ENCODE data around the gene ZNF597.
"Not testable (repeated sequence)": the region's sequence is repeated elsewhere in the genome, so short reads cannot be mapped to it uniquely, and the experiment has no call there.

The ZNF597 gene

DNA sequence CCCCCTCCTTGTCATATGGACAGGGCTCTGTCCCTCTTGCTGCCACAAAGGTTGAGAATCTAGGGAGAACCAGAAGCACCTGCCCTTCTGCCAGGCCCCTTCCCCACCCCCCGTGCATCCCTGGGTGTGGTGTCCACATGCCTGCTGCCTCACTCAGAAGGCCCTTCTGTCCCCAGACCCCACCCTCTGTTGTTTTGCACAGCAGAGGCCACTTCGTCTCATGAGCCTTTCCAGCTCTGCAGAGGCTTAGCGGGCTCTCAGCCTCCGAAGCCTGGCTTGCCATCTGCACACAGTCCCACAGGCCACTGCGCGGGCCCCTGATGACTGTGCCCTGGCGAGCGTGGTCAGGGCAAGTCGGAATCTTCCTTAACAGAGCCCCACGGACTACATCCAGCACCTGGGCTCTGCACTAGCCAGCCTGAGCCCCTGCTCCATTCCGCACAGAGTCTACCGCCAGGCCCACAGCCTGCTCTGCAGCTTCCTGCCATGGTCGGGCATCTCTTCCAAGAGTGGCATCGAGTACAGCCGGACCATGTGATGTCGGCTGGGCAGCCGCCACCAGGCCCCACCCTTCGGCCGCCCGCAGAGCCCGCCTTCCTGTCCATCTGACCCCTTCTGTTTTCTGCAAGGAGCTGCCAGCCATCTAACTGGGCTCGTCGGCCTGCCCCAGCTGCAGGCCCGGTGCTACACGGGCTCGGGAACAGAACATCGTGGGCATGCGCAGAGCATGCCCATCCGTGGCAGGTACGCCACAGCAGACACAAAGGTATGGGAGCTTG, 41.2 kb upstream of the ZNF597 start:
- peaks cover 63% of the 10 kb centered on the region for H3K36me3 ChIP-seq (ENCODE audit: control insufficient read depth, insufficient read depth, low read length)

DNA sequence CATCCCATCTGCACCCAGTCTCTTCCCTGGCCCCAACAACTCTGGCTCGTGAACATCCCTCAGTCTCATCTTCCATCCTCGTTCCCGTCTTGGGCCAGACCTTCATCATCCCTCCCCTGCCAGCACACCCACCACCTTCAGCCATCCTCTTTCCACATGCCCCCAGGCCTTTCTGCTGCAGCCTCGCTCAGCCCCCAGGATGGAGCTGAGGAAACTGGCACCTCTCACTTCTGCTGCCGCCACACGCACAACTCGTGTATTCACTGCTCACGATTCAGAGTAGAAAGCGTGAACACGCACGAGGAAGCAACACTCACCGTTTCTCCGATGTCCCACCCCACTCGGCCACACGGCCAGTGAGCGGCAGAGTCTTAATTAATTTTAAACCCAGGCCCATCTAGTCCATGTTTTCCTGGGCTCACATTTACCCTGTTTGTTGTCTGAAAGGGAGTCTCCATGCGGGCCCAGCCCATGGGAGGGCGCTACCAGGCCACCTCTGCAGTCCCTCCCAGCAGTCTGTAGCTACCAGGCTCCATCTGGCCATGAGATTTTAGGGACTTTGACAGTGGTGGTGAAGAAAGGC, 39.4 kb upstream of the ZNF597 start:
- Histone ChIP-seq H3K27me3 (ENCODE audit: control insufficient read depth, insufficient read depth, low read length) (no peaks in the 10 kb centered on the region), H3K4me1 (ENCODE audit: control insufficient read depth, insufficient read depth, low read length) (peaks cover 14% of the 10 kb centered on the region), H3K36me3 (ENCODE audit: control insufficient read depth, insufficient read depth, low read length) (peaks cover 67% of the 10 kb centered on the region), H3K27ac (ENCODE audit: low read depth, low read length) (no peak overlapping the region), H3K9me3 (ENCODE audit: control insufficient read depth, insufficient read depth, low read depth, low read length) (no peaks in the 10 kb centered on the region), H3K9ac (ENCODE audit: low read length) (no peak overlapping the region), H3K4me3 (ENCODE audit: low read depth, low read length) (no peak overlapping the region)

More for the DNA sequence above, 41.2 kb upstream of the ZNF597 start:
- Histone ChIP-seq H3K4me3 (ENCODE audit: low read depth, low read length) (no peak overlapping the region), H3K9me3 (ENCODE audit: control insufficient read depth, insufficient read depth, low read depth, low read length) (no peaks in the 10 kb centered on the region), H3K4me1 (ENCODE audit: control insufficient read depth, insufficient read depth, low read length) (peaks cover 14% of the 10 kb centered on the region), H3K27ac (ENCODE audit: low read depth, low read length) (no peak overlapping the region), H3K27me3 (ENCODE audit: control insufficient read depth, insufficient read depth, low read length) (no peaks in the 10 kb centered on the region), H3K9ac (ENCODE audit: low read length) (no peak overlapping the region)

DNA sequence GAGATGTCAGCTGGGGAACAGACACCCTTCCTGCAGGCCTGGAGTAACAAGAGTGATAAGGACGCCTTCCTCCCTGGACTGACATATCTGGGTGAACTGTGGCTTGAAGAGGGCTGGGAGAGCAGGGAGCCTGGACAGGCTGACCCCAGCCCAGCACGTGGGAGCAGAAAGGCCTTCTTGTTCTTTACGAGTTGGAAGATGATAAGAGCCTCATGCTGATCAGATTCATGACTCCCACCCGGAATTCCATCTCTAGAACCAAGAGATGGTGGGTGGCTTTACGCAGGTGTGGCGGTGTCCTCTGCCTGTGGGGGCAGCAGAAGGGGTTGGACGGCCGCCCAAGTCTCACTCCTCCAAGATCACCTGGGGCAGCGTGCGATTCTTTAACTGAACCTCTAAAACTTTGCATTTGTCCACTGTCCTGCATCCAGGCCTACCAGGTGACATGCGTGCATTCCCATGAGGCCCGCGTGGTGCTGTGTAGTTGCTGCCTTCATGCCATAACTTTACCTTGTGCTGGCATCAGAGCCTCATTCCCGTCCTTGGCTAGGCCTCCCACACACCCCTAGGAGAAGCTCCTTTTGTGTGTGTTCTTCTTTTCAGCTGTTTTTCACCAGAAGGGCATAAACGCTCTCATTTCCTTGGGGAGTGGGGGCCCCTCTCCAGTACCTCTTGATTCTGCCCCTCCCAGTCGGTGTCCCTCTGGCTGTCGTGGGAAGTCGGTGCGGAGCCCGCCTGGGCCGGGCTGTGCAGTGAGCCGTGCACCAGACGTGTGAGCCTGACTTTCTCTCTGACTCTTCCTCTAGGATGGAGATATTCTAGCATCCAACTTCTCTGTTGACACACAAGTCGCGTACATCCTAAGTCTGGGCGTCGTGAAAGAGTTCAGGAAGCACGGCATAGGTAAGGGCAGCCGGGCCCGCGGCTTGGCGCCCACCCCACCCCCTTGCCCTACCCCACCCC, 38.7 kb upstream of the ZNF597 start:
- peaks cover 65% of the 10 kb centered on the region for H3K36me3 ChIP-seq (ENCODE audit: control insufficient read depth, insufficient read depth, low read length)

DNA sequence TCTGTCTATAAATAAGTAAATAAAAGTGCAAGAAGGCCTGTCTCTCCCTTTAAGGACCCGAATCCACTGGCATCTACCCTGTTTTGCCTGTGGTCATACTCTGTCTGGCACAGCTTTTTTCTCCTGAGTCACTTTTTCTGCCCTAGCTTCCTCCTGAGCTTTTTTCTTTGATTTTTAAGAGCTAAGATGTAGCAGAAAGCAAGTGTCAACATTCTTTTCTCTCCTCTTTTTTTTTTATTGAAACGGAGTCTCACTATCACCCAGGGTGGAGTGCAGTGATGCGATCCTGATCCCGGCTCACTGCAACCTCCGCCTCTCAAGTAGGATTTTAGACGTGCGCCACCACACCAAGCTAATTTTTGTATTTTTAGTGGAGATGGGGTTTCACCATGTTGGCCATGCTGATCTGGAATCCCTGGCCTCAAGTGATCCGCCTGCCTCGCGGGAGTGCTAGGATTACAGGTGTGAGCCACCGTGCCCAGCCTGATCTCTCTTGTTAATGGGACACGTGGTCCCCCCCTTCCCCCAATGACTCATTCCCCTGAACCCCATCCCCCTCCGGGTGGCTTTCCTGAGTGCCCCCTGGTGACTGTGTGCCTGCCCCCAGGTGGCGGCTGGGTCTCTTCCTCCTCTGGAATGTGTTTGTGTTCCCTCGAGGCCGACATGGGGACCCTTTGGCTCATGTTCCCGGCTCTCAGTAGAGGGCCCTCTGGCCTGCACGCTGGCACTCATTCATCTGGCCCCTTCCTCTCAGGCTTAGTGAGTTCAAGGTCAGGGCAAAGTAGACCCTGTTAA, 37.8 kb upstream of the ZNF597 start:
- H3K27me3 ChIP-seq (ENCODE audit: control insufficient read depth, insufficient read depth, low read length): no peaks in the 10 kb centered on the region
- H3K27ac ChIP-seq (ENCODE audit: low read depth, low read length): peak overlapping the region; percentile 50; the same call in 1 of the 2 replicates
- no peak overlapping the region for H3K4me3 ChIP-seq (ENCODE audit: low read depth, low read length)
- peaks cover 58% of the 10 kb centered on the region for H3K36me3 ChIP-seq (ENCODE audit: control insufficient read depth, insufficient read depth, low read length)
- H3K4me1 ChIP-seq (ENCODE audit: control insufficient read depth, insufficient read depth, low read length): peaks cover 14% of the 10 kb centered on the region
- no peaks in the 10 kb centered on the region for H3K9me3 ChIP-seq (ENCODE audit: control insufficient read depth, insufficient read depth, low read depth, low read length)
- H3K9ac ChIP-seq (ENCODE audit: low read length): peak overlapping the region; percentile 42

More for the DNA sequence above, 38.7 kb upstream of the ZNF597 start:
- H3K4me3 ChIP-seq (ENCODE audit: low read depth, low read length): no peak overlapping the region
- H3K27ac ChIP-seq (ENCODE audit: low read depth, low read length): no peak overlapping the region
- H3K4me1 ChIP-seq (ENCODE audit: control insufficient read depth, insufficient read depth, low read length): peaks cover 14% of the 10 kb centered on the region
- H3K9ac ChIP-seq (ENCODE audit: low read length): peak overlapping the region; percentile 42
- H3K9me3 ChIP-seq (ENCODE audit: control insufficient read depth, insufficient read depth, low read depth, low read length): no peaks in the 10 kb centered on the region
- no peaks in the 10 kb centered on the region for H3K27me3 ChIP-seq (ENCODE audit: control insufficient read depth, insufficient read depth, low read length)

DNA sequence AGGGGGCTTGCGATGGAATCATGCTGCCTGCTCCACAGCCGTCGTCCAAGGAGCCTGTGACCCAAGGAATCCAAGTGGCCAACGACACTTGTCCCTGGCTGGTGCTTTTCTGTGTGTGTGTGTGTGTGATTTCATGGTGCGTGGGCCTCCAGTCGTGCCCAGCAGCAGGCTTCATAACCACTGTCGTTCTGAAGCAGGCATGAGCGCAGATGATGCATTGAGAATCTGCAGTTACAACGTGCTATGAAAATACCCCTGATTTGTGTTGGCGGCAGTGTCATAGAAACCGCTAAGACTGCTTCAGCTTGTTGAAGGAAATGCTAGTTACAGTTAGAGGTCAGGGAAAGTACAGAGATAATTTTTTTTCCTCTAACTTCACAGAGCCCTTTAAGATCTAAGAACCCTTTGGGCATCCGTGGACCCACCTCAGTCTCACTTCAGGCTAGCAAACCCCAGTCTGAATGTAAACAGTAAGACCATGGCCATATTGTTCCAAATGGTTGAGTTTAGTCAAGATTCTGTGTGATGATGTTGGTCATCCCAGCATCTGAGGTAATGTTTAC, 36.4 kb upstream of the ZNF597 start:
- Histone ChIP-seq H3K36me3 (ENCODE audit: control insufficient read depth, insufficient read depth, low read length) (peaks cover 44% of the 10 kb centered on the region), H3K9ac (ENCODE audit: low read length) (no peak overlapping the region), H3K9me3 (ENCODE audit: control insufficient read depth, insufficient read depth, low read depth, low read length) (no peaks in the 10 kb centered on the region), H3K27me3 (ENCODE audit: control insufficient read depth, insufficient read depth, low read length) (no peaks in the 10 kb centered on the region), H3K27ac (ENCODE audit: low read depth, low read length) (no peak overlapping the region), H3K4me3 (ENCODE audit: low read depth, low read length) (no peak overlapping the region), H3K4me1 (ENCODE audit: control insufficient read depth, insufficient read depth, low read length) (peaks cover 14% of the 10 kb centered on the region)

DNA sequence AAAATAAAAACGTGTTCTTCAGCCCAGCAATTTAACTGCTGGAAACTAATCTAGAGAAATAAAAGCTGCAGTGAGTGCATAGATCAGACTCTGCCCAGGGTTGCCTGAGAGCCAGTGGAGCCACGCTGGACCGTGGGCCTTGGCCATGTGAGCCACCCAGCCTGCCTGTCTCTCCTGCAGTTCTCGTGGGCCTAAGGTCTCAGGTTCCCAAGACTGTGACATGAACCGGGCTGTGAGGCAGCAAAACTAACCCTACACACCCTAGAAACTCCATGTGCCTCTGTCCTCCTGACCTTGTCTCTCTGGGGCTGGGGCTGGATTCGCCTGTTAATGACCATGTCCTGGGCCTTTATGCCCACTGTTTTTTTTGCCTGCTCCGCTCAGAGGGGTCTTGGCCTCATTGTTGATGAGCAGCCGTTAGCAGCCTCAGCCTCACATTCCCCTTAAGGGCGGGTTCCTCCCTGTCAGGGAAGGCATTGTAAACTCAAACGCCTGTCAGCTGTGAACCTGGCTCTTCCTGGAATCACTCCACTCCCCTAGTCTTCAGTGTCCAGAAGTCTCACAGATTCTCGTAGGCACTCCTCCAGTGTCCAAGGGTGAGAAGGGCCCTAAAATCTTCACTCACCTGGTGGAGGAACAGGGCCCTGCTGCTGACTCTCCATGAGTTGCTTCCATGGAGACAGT, 35.1 kb upstream of the ZNF597 start:
- peaks cover 14% of the 10 kb centered on the region for H3K4me1 ChIP-seq (ENCODE audit: control insufficient read depth, insufficient read depth, low read length)
- H3K4me3 ChIP-seq (ENCODE audit: low read depth, low read length): no peak overlapping the region
- H3K36me3 ChIP-seq (ENCODE audit: control insufficient read depth, insufficient read depth, low read length): peaks cover 31% of the 10 kb centered on the region

DNA sequence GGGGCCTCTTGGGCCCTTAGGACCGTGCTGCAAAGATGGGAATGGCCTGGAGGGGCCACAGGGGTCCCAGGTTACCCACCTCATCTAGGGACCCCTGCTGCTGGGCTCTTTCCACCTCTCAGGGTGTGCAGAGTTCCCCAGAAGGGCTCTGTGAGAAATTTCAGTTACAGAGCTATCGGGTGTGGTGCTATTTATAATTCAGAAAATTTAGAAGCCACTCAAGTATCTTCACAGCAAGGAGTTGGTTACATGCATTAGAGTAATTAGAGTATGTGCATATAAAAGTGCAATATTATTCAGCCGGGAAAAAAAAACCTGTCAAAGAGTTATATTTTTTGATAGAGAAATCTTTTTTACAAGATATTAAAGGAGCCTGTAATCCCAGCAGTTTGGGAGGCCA, 33.1 kb upstream of the ZNF597 start:
- Histone ChIP-seq H3K27ac (ENCODE audit: low read depth, low read length) (no peak overlapping the region), H3K4me3 (ENCODE audit: low read depth, low read length) (no peak overlapping the region), H3K4me1 (ENCODE audit: control insufficient read depth, insufficient read depth, low read length) (peaks cover 10% of the 10 kb centered on the region), H3K9me3 (ENCODE audit: control insufficient read depth, insufficient read depth, low read depth, low read length) (no peaks in the 10 kb centered on the region), H3K36me3 (ENCODE audit: control insufficient read depth, insufficient read depth, low read length) (peaks cover 18% of the 10 kb centered on the region), H3K27me3 (ENCODE audit: control insufficient read depth, insufficient read depth, low read length) (no peaks in the 10 kb centered on the region), H3K9ac (ENCODE audit: low read length) (no peak overlapping the region)

More for the DNA sequence above, 35.1 kb upstream of the ZNF597 start:
- H3K9me3 ChIP-seq (ENCODE audit: control insufficient read depth, insufficient read depth, low read depth, low read length): no peaks in the 10 kb centered on the region
- H3K9ac ChIP-seq (ENCODE audit: low read length): no peak overlapping the region
- H3K27ac ChIP-seq (ENCODE audit: low read depth, low read length): no peak overlapping the region
- no peaks in the 10 kb centered on the region for H3K27me3 ChIP-seq (ENCODE audit: control insufficient read depth, insufficient read depth, low read length)

DNA sequence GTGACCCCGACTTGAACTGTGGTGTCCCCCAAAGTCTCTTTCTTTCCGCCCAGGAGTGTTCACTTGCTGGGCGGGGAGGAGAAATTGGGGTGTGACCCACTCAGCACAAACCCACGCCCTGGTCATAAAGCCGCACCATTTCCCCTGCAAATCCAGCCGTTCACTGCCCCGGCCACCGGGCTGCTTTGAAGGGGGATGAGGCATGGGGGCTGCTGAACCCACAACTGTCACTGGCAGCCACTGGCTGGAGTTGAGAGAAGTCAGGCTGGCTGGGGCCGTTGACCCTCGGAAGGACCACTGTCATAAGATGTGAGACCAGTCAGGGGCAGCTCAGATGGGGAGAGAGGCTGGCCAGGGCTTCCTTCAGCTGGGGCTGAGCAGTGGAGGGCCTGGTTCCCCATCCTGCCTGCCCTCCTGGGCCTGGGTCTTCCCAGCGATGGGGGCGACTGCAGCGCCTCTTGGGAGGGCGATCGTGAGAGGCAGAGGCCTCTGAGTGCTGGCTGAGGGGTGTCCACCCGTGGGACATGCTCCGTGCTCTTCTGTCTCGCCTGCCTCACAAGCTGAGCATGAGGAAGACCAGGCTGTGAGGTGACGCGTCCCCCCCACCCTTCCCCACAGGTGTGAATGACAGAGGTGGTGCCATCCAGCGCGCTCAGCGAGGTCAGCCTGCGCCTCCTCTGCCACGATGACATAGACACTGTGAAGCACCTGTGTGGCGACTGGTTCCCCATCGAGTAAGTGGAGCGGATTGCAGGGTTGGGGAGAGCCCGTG, 32.5 kb upstream of the ZNF597 start:
- no peaks in the 10 kb centered on the region for H3K9me3 ChIP-seq (ENCODE audit: control insufficient read depth, insufficient read depth, low read depth, low read length)
- no peak overlapping the region for H3K27ac ChIP-seq (ENCODE audit: low read depth, low read length)

DNA sequence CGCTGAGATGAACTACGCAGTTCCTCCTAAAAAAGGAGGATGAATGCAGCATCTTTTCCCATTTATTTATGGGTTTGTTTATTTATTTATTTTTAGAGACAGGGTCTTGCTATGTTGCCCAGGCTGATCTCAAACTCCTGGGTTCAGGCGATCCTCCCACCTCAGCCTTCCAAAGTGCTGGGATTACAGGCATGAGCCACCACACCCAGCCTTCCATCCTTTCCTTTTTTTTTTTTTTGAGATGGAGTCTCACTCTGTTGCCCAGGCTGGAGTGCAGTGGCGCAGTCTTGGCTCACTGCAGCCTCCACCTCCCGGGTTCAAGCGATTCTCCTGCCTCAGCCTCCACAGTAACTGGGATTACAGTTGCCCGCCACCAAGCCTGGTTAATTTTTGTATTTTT, 31.6 kb upstream of the ZNF597 start:
- not testable (repeated sequence) for H3K9ac ChIP-seq (ENCODE audit: low read length); H3K27ac ChIP-seq (ENCODE audit: low read depth, low read length); H3K4me1 ChIP-seq (ENCODE audit: control insufficient read depth, insufficient read depth, low read length); H3K27me3 ChIP-seq (ENCODE audit: control insufficient read depth, insufficient read depth, low read length); H3K4me3 ChIP-seq (ENCODE audit: low read depth, low read length); H3K9me3 ChIP-seq (ENCODE audit: control insufficient read depth, insufficient read depth, low read depth, low read length)
- H3K36me3 ChIP-seq (ENCODE audit: control insufficient read depth, insufficient read depth, low read length): peaks cover 13% of the 10 kb centered on the region

More for the DNA sequence above, 32.5 kb upstream of the ZNF597 start:
- H3K4me3 ChIP-seq (ENCODE audit: low read depth, low read length): no peak overlapping the region
- no peak overlapping the region for H3K9ac ChIP-seq (ENCODE audit: low read length)
- peaks cover 4% of the 10 kb centered on the region for H3K4me1 ChIP-seq (ENCODE audit: control insufficient read depth, insufficient read depth, low read length)
- no peaks in the 10 kb centered on the region for H3K27me3 ChIP-seq (ENCODE audit: control insufficient read depth, insufficient read depth, low read length)
- H3K36me3 ChIP-seq (ENCODE audit: control insufficient read depth, insufficient read depth, low read length): peaks cover 17% of the 10 kb centered on the region

All from HUES6 (cell line).